MCF 10A (cell line): Measurements from ENCODE around the gene DBF4B. TPM values are rescaled to one million over a fixed set of nuclear protein-coding genes. Genes with fewer than 3 reads are reported as not detected.

Experiments
- BruUV-seq: library from RNA; stranded (reverse); fragments of 400-500 nt; replicated peaks from 2 replicates; lab custom pipeline; 2021; lab: Mats Ljungman, UMichigan
- CTCF ChIA-PET: fragments of 300-600 bp; sonication (Branson Sonifier 250); formaldehyde crosslinking; extraction: SDS; loops from one replicate; lab custom pipeline; 2021; ENCODE audit warnings: antibody characterized with exemption, inconsistent platforms; lab: Yijun Ruan, JAX
- POLR2A ChIA-PET: fragments of 300-600, 350-650 bp; sonication (Branson Sonifier 250); formaldehyde crosslinking; extraction: SDS; loops from one replicate; lab custom pipeline; 2020; ENCODE audit warnings: antibody characterized with exemption, inconsistent platforms; lab: Yijun Ruan, JAX
- DNase-seq: peaks from one replicate; pipeline ENCODE4 v3.0.0-alpha.2; 2018; ENCODE audit not compliant: unreplicated experiment
- H3K27ac Mint-ChIP-seq: one replicate; pipeline ENCODE4 v1.8.0; 2022; ENCODE audit warnings: mild to moderate bottlenecking, low read depth, mixed read lengths; ENCODE audit not compliant: unreplicated experiment
- H3K27me3 Mint-ChIP-seq: one replicate; pipeline ENCODE4 v1.8.0; 2022; ENCODE audit warnings: mixed read lengths; ENCODE audit not compliant: insufficient read depth, unreplicated experiment
- H3K36me3 Mint-ChIP-seq: one replicate; pipeline ENCODE4 v1.8.0; 2022; ENCODE audit warnings: mild to moderate bottlenecking, moderate library complexity, mixed read lengths; ENCODE audit not compliant: insufficient read depth, unreplicated experiment
- H3K4me1 Mint-ChIP-seq: one replicate; pipeline ENCODE4 v1.8.0; 2022; ENCODE audit warnings: mixed read lengths; ENCODE audit not compliant: insufficient read depth, unreplicated experiment
- H3K4me3 Mint-ChIP-seq: one replicate; pipeline ENCODE4 v1.8.0; 2022; ENCODE audit warnings: mild to moderate bottlenecking, moderate library complexity, mixed read lengths; ENCODE audit not compliant: unreplicated experiment
- H3K9me3 Mint-ChIP-seq: one replicate; pipeline ENCODE4 v1.8.0; 2022; ENCODE audit warnings: mixed read lengths; ENCODE audit not compliant: unreplicated experiment
- intact Hi-C: fragments of 100-400 bp; cut with micrococcal nuclease; formaldehyde crosslinking; loops from 2 replicates; pipeline ENCODE4 v1.14.1; 2022
- total RNA-seq: library from RNA; stranded (reverse); gene quantifications from 2 replicates; pipeline ENCODE4 v1.2.3, GENCODE V29; 2022
- TF ChIP-seq, protein P1 (sequence below): fragments of 200-600 bp; IDR thresholded peaks from one replicate; pipeline ENCODE4 v1.8.0; 2022; ENCODE audit warnings: antibody characterized with exemption, mild to moderate bottlenecking; ENCODE audit not compliant: unreplicated experiment

The DBF4B gene
- total RNA-seq, 1 experiment from 2014 or later: 13.9 TPM

GRCh38 chr17:44769647-44770084, 61.2 kb downstream of the DBF4B start:
- no peaks in the 10 kb centered on the region for H3K36me3 Mint-ChIP-seq
- no peak overlapping the region for H3K27ac Mint-ChIP-seq
- BruUV-seq: no TSS peak
- CTCF ChIA-PET: interaction anchor here (0.7 to 1.4 kb wide), 3 partner anchors 9 to 97 kb away, joined by 3 to 4 read pairs (median 4); no protein-coding TSS in a partner anchor
- no peaks in the 10 kb centered on the region for H3K9me3 Mint-ChIP-seq
- peaks cover 2% of the 10 kb centered on the region for H3K4me1 Mint-ChIP-seq
- TF ChIP-seq, protein P1, sequence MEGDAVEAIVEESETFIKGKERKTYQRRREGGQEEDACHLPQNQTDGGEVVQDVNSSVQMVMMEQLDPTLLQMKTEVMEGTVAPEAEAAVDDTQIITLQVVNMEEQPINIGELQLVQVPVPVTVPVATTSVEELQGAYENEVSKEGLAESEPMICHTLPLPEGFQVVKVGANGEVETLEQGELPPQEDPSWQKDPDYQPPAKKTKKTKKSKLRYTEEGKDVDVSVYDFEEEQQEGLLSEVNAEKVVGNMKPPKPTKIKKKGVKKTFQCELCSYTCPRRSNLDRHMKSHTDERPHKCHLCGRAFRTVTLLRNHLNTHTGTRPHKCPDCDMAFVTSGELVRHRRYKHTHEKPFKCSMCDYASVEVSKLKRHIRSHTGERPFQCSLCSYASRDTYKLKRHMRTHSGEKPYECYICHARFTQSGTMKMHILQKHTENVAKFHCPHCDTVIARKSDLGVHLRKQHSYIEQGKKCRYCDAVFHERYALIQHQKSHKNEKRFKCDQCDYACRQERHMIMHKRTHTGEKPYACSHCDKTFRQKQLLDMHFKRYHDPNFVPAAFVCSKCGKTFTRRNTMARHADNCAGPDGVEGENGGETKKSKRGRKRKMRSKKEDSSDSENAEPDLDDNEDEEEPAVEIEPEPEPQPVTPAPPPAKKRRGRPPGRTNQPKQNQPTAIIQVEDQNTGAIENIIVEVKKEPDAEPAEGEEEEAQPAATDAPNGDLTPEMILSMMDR: no peak
- no peak overlapping the region for H3K4me3 Mint-ChIP-seq
- intact Hi-C loops: no loop called here
- POLR2A ChIA-PET: no interaction called here
- peaks cover 13% of the 10 kb centered on the region for H3K27me3 Mint-ChIP-seq
- DNase-seq: no peak

DNA sequence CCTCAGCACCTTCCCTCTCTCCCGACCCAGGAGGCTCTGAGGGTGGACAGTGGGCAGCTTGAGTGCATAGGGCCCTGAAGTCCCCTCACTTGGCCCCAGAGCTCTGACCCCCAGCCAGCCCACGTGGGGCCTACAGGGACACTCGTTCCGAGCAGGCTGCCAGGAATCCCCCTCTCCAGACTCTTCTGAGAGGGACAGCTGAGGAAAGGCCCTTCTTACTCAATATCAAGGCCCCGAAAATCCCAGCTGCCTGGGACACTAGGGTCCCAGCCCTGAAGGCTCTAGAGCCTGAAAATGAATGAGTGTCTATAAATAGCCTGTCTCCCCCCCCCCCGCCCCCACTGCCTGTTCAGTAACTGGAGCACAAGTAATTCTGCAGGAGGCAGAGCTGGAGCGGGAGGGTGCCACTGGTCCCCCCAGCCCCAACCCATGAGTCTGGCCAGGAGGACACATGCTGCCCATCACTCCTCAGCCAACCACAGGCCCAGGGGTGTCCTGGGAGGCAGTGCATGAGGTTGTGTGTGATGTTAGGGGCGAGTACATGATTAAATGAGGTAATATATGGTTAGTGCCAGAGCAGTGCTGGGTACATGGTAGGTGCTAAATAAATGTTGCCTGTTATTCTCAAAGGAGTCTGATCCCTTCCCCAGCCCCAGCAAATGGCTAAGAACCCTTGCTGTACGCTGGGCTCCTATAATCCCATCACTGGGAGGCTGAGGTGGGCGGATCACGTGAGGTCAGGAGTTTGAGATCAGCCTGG, 61.9 kb downstream of the DBF4B start:
- intact Hi-C loops: no loop called here
- POLR2A ChIA-PET: interaction anchor here (0.6 kb wide), 1 partner anchor 51 kb away, joined by 3 read pairs; no protein-coding TSS in a partner anchor
- Mint-ChIP-seq H3K36me3 (no peaks in the 10 kb centered on the region), H3K4me1 (peaks cover 4% of the 10 kb centered on the region), H3K27me3 (peaks cover 13% of the 10 kb centered on the region), H3K4me3 (no peak overlapping the region), H3K9me3 (no peaks in the 10 kb centered on the region), H3K27ac (no peak overlapping the region)
- DNase-seq: no peak
- TF ChIP-seq, protein P1: no peak
- no TSS peak for BruUV-seq
- CTCF ChIA-PET: interaction anchor here (0.6 to 1.4 kb wide), 6 partner anchors 8 to 328 kb away, joined by 3 to 5 read pairs (median 4); no protein-coding TSS in a partner anchor

DNA sequence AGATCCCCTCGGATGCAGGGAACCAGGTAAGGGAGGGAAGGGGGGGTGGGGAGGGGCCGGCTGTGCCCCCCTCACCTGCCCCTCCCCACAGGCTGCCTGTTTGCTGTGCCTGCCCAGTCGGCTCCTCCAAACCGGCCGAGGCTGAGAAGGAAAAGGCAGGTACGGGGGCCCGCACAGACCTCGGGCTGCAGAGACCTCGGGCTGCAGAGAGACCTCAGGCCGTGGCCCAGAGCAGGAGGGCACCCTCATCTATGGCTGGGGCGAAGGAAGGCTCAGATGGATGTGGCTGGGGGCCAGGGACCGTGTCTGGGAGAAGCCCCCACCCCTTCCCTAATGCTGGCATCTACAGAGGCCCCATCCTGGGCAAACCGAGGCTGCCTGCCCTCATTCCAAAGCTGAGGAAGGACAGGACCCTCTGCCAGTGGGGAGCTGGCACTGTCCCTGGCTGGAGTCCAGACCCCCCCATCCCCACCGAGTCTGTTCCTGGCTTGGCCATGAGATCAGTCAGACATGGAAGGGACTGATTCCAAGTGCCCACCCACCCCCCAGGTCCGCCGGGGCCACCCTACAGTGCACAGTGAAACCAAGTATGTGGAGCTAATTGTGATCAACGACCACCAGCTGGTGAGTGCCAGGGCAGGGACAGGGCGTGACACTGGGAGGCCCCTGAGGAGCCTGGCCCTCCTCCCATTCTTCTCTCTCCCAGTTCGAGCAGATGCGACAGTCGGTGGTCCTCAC, 64.0 kb downstream of the DBF4B start:
- Mint-ChIP-seq H3K4me1 (peaks cover 4% of the 10 kb centered on the region), H3K4me3 (no peak overlapping the region), H3K27me3 (peaks cover 13% of the 10 kb centered on the region), H3K36me3 (peaks cover 6% of the 10 kb centered on the region), H3K27ac (no peak overlapping the region), H3K9me3 (no peaks in the 10 kb centered on the region)
- TF ChIP-seq, protein P1: no peak
- DNase-seq: no peak
- ChIA-PET CTCF (interaction anchor here (0.6 to 9.4 kb wide), 4 partner anchors 9 to 247 kb away, joined by 3 to 233 read pairs (median 4); no protein-coding TSS in a partner anchor), POLR2A (interaction anchor here (0.6 to 0.9 kb wide), 3 partner anchors 37 to 1694 kb away, joined by 3 to 6 read pairs (median 3); no protein-coding TSS in a partner anchor)
- intact Hi-C loops: no loop called here
- no TSS peak for BruUV-seq

DNA sequence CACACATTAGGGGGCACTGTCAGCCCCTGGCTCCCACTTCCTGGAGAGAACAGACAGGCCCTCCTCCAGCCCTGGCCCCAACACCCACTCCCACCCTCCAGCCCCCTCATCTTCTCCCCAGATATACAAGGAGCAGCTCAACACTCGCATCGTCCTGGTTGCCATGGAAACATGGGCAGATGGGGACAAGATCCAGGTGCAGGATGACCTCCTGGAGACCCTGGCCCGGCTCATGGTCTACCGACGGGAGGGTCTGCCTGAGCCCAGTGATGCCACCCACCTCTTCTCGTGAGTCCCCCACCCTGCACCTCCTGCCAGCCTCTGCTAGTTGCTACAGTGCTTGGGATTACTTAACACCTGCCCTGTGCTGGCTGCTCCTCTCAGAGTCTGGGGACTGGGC, 64.7 kb downstream of the DBF4B start:
- intact Hi-C loops: no loop called here
- H3K36me3 Mint-ChIP-seq: peaks cover 6% of the 10 kb centered on the region
- ChIA-PET CTCF (interaction anchor here (0.7 to 9.4 kb wide), 3 partner anchors 47 to 105 kb away, joined by 3 to 233 read pairs (median 4); no protein-coding TSS in a partner anchor), POLR2A (interaction anchor here (0.6 to 0.8 kb wide), 2 partner anchors 91 to 1695 kb away, joined by 3 read pairs; no protein-coding TSS in a partner anchor)
- H3K4me3 Mint-ChIP-seq: no peak overlapping the region
- peaks cover 4% of the 10 kb centered on the region for H3K4me1 Mint-ChIP-seq
- TF ChIP-seq, protein P1: no peak
- DNase-seq: no peak
- peaks cover 13% of the 10 kb centered on the region for H3K27me3 Mint-ChIP-seq
- H3K27ac Mint-ChIP-seq: no peak overlapping the region
- H3K9me3 Mint-ChIP-seq: no peaks in the 10 kb centered on the region
- no TSS peak for BruUV-seq
